Right lobe of liver (tissue), 4 donors: ENCODE data around the gene UGT1A9.
"Not testable (repeated sequence)": the region's sequence is repeated elsewhere in the genome, so short reads cannot be mapped to it uniquely, and the experiment has no call there.

Experiments used
- POLR2A ChIP-seq: fragments of 450-650 bp; IDR thresholded peaks from one replicate; pipeline ENCODE4 v1.6.1; 2017; ENCODE audit warnings: antibody characterized with exemption, mild to moderate bottlenecking
- TF ChIP-seq, protein P1 (sequence below), 4 donors: fragments of 200-600 bp in 3 of 4; fragments of 450-650 bp in 1 of 4; IDR thresholded peaks; one replicate each; pipeline versions ENCODE4 v1.5.1 to v1.8.0; 2016 to 2022; ENCODE audit warnings: antibody characterized with exemption in 4 of 4, mild to moderate bottlenecking in 2 of 4
- donor health status: DM: no; HTN: no; CAD: no.
- donor health status: DM: no; HTN: no; CAD: no.
- donor health status: DM: no; HTN: yes; CAD: no.

DNA sequence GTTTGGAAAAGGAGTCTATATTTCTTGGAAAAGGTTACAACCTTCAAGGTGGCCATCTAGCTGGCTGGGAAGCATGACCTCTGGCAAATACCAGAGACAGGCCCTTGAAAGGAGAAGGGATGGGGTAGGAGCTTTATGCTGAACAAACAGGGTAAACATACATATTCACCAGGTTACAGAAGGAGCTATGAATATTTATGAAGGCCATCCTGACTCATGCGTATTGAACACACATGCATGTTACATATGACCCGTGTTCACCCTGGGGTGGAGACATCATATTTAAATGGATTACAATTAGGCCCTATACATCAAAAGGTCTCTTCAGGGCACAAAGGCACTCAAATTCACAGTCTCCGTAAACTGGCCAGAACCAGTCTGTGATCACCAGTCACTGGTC, 15.8 kb upstream of the UGT1A9 start:
- TF ChIP-seq, protein P1, sequence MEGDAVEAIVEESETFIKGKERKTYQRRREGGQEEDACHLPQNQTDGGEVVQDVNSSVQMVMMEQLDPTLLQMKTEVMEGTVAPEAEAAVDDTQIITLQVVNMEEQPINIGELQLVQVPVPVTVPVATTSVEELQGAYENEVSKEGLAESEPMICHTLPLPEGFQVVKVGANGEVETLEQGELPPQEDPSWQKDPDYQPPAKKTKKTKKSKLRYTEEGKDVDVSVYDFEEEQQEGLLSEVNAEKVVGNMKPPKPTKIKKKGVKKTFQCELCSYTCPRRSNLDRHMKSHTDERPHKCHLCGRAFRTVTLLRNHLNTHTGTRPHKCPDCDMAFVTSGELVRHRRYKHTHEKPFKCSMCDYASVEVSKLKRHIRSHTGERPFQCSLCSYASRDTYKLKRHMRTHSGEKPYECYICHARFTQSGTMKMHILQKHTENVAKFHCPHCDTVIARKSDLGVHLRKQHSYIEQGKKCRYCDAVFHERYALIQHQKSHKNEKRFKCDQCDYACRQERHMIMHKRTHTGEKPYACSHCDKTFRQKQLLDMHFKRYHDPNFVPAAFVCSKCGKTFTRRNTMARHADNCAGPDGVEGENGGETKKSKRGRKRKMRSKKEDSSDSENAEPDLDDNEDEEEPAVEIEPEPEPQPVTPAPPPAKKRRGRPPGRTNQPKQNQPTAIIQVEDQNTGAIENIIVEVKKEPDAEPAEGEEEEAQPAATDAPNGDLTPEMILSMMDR (IDR thresholded peaks at IDR 0.05), result not testable (repeated sequence)
- not testable (repeated sequence) for TF ChIP-seq POLR2A
